HG02943 (cell line): ENCODE data around the gene KRTAP10-7.
"Not testable (repeated sequence)": the region's sequence is repeated elsewhere in the genome, so short reads cannot be mapped to it uniquely, and the experiment has no call there.

ENCODE experiments used
- ATAC-seq: cut with Tn5 transposase; IDR thresholded peaks from one replicate; pipeline ENCODE4 v1.9.1; 2021; ENCODE audit warnings: mild to moderate bottlenecking, low read depth, moderate library complexity; ENCODE audit not compliant: unreplicated experiment

Gene KRTAP10-7

GRCh38 chr21:44589586-44590305 is 10.7 kb upstream of the KRTAP10-7 start:
- no peak for ATAC-seq

DNA sequence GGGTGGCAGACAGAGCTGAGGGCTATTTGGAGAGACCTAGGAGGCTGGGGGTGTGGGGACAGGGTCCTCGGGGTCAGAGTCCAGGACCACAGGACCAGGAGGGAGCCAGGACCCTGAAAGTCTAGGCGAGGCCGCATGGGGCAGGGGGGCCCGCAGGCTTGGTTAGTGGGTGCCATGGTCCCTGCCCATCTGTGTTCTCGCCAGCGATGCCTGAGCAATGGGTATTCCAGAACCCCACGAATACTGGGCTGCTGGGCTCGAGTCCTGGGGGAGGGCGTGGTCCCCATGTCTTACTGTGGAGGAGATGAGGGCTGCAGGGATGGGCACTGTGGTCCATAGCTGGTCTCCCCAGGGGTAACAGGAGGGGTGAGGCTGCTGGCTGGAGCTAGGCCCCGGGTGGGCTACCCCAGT is 10.1 kb upstream of the KRTAP10-7 start:
- no peak for ATAC-seq

GRCh38 chr21:44590897-44591800 is 9.2 kb upstream of the KRTAP10-7 start:
- not testable (repeated sequence) for ATAC-seq

GRCh38 chr21:44591801-44592130 is 8.6 kb upstream of the KRTAP10-7 start:
- not testable (repeated sequence) for ATAC-seq

- ATAC-seq, result no peak
These were observed 7.7 kb upstream of the KRTAP10-7 start, which contains the start of gene KRTAP10-6 for GRCh38 chr21:44592446-44593311. Gene KRTAP10-6 (minus strand): TSS chr21:44592505. CDS start chr21:44592484, 21 bp downstream.

DNA sequence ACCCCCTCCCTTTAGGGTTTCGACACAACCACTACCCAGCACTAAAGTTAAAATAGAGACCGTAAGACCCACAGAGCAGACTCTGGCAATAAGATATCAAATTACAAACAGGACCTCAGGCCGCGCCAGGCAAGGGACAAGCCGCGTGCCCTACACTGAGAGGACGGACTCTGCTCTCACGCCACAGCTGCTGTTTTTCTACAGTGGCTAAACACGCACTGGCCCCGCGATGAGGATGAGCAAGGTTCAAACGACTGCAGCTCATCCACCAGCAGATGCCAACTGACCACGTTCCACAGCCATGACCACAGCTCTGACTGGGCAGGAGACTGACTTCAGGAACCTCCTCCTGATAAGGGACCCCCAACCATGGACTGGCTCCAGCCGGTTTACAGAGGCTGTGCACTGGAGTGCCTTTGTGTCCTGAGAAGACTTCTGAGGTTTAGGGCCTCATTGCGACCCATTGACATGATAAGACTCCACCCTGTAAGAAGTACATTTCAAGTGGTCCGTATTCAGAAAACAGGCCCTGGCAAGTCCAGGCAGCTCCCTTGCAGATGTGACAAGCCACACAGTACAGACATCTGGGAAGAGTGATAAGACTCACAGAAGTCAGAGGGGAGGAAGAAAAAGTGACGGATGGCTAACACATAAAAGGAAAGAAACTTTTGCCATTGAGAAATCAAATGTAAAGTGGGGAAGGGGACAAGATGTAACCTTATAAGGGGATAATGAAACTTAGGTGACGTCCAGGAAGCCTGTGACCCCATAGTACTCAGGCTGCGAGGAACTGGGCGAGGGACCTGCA is 6.6 kb upstream of the KRTAP10-7 start:
- no peak for ATAC-seq

DNA sequence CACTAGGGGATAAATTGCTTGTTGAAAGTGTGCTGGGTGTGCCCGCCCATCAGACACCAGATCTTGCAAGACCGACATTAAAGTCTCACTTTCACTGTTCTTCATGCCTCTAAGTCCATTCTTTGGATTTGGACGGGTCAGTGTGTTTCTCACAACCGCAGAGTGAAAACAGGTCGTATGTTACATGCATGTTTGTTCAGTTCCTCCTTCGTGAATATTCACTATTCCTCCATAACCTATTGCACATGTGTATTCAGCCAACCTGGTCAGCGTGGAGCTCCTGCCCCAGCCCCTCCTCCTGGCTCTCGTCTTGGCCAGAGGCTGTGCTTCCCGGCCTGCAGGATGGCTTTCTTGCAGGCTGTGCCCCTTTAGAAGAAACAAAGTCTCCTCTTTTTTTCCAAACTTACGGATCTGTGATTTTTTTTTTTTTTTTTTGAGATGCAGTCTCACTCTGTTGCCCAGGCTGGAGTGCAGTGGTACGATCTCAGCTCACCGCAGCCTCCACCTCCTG is 5.9 kb upstream of the KRTAP10-7 start:
- no peak for ATAC-seq

- no peak for ATAC-seq
These were observed 4.9 kb upstream of the KRTAP10-7 start for GRCh38 chr21:44595524-44595923.

- no peak for ATAC-seq
These were observed 4.2 kb upstream of the KRTAP10-7 start for GRCh38 chr21:44596068-44596725.

- no peak for ATAC-seq
These were observed 2.3 kb upstream of the KRTAP10-7 start for GRCh38 chr21:44598061-44598460.

GRCh38 chr21:44599264-44600029 is 950 bp upstream of the KRTAP10-7 start:
- ATAC-seq, result no peak

DNA sequence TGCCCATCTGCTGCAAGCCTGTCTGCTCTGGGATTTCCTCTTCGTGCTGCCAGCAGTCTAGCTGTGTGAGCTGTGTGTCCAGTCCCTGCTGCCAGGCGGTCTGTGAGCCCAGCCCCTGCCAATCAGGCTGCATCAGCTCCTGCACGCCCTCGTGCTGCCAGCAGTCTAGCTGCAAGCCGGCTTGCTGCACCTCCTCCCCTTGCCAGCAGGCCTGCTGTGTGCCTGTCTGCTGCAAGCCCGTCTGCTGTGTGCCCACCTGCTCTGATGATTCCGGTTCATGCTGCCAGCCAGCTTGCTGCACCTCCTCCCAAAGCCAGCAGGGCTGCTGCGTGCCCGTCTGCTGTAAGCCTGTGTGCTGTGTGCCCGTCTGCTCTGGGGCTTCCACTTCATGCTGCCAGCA is 694 bp downstream of the KRTAP10-7 start:
- ATAC-seq, result not testable (repeated sequence)

- ATAC-seq, result no peak
These were observed 1.4 kb downstream of the KRTAP10-7 start for GRCh38 chr21:44601596-44602462.

GRCh38 chr21:44602463-44602850 is 2.1 kb downstream of the KRTAP10-7 start:
- no peak for ATAC-seq

DNA sequence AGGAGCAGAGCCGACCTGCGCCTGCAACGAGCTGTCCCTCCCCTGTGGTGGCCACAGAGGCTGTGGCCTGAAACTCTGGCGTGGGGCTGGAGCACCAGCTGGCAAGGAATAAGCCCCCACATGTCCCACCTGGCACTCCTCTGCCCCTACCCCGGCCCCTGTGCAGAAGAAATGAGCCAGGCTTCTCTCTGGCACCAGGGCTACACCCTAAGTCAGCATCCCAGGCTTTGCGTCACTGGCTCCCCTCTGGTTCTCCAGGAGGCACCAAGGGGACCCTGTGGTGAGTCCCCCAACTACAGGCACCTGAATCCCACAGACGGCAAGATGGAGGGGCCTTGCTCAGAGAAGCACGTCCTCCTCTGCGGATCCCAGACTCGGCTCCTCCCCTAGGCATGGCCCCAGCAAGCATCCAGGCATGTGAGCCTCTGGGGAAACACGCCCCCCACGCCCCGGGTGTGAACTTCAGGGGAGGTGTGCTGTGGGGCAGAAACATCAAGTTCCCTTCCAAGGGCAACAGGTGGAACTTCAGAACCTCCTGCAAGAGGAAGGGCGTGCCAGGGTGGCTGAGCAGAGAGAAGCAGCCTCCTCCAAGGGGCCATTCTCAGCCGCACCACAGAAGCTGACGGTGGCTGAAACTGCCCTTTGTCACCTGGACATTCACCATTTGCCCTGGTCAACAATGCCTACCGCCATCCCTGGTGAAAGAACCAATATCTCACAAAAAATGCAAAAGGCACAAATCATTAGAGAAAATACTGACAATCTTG is 2.9 kb downstream of the KRTAP10-7 start:
- no peak for ATAC-seq

DNA sequence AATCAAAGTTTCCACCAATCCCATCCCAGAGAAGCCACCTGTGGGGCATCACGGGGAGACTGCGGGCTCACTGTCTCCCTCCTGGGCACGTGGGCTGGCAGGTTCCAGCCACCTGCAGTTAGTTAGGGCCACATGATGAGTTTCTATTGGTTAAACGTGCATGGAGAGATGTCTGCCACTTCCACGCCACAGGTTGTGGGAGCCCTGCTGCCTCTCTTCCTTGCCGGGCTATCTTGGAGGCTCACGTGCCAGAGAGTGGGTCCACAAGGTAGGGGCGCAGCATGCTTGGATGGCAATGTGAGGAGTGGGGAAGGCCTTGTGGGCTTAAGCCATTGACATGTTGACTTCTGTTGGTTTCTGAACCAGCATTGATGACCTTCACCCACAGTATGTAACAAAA is 3.5 kb downstream of the KRTAP10-7 start:
- ATAC-seq, result no peak

DNA sequence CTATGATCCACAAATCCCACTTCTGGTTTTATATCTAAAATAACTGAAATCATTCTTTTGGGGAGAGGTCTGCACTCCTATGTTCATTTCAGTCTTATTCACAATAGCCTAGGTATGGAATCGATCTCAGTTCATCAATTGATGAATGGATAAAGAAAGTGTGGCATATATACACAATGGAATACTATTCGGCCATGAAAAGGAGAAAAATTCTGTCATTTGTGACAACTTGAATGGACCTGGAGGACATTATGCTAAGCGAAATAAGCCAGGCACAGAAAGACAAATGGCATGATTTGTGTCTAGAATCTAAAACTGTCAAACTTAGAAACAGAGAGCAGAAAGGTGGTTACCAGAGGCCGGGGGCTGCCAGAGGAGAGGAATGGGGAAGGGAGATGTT is 6.1 kb downstream of the KRTAP10-7 start:
- no peak for ATAC-seq
